OCI-LY3 (cell line): ENCODE results near the gene TOP3B.

Source experiments
- H2AFZ ChIP-seq: fragments of 200-600, 300-600 bp; shearing (Covaris generic); 2 replicates; pipeline ENCODE4 v1.6.0; 2014; ENCODE audit warnings: antibody characterized with exemption, low read depth, low read length
- H3K27ac ChIP-seq: fragments of 200-600, 300-600 bp; sonication (generic); 2 replicates; pipeline ENCODE4 v1.5.1; 2014; ENCODE audit warnings: mild to moderate bottlenecking, low read length, moderate library complexity, mixed read lengths
- H3K27me3 ChIP-seq: fragments of 200-600, 300-600 bp; sonication (generic); 2 replicates; pipeline ENCODE4 v1.6.1; 2014; ENCODE audit warnings: low read depth, low read length, mixed read lengths
- H3K36me3 ChIP-seq: fragments of 200-600, 300-600 bp; sonication (generic); replicated peaks from 2 replicates; pipeline ENCODE3; 2014; ENCODE audit warnings: low read depth, low read length, mixed read lengths
- H3K4me1 ChIP-seq: fragments of 300-600, 200-600 bp; sonication (generic); 2 replicates; pipeline ENCODE4 v1.6.1; 2014; ENCODE audit warnings: low read length, mixed read lengths
- H3K4me2 ChIP-seq: fragments of 200-600, 300-600 bp; sonication (generic); 2 replicates; pipeline ENCODE4 v1.6.1; 2014; ENCODE audit warnings: low read length, mixed read lengths
- H3K4me3 ChIP-seq: fragments of 300-600, 200-600 bp; sonication (generic); 2 replicates; pipeline ENCODE4 v1.5.1; 2014; ENCODE audit warnings: antibody characterized with exemption, mild to moderate bottlenecking, low read length, moderate library complexity
- H3K79me2 ChIP-seq: fragments of 300-600, 200-600 bp; shearing (Covaris generic); 2 replicates; pipeline ENCODE4 v1.6.1; 2014; ENCODE audit warnings: mild to moderate bottlenecking, low read length, mixed read lengths
- H3K9ac ChIP-seq: fragments of 300-600, 200-600 bp; shearing (Covaris generic); 2 replicates; pipeline ENCODE4 v1.6.0; 2014; ENCODE audit warnings: mild to moderate bottlenecking, low read length, moderate library complexity
- H3K9me3 ChIP-seq: fragments of 200-600, 300-600 bp; shearing (Covaris generic); 2 replicates; pipeline ENCODE4 v1.6.1; 2014; ENCODE audit warnings: low read length, mixed read lengths; ENCODE audit not compliant: insufficient read depth
- H4K20me1 ChIP-seq: fragments of 200-600, 300-600 bp; sonication (generic); 2 replicates; pipeline ENCODE4 v1.6.1; 2016; ENCODE audit warnings: low read length, mixed read lengths; ENCODE audit not compliant: insufficient read depth
- CTCF ChIP-seq: fragments of 200-600, 300-600 bp; sonication (generic); IDR thresholded peaks from 2 replicates; pipeline ENCODE4 v1.5.1; 2014; ENCODE audit warnings: antibody characterized with exemption, low read length, low read depth
- EZH2phosphoT487 ChIP-seq: fragments of 200-600 bp; shearing (Covaris generic); IDR thresholded peaks from 2 replicates; pipeline ENCODE4 v1.6.1; 2018; ENCODE audit warnings: antibody characterized with exemption, mixed run types, low read depth

TOP3B gene

GRCh38 chr22:21938071-21938822 is 44.3 kb downstream of the TOP3B start:
- H3K4me2 ChIP-seq = peak overlapping the region; percentile 75
- no peaks in the 10 kb centered on the region for H3K36me3 ChIP-seq
- peaks cover 5% of the 10 kb centered on the region; the same call in 1 of the 2 replicates for H3K4me1 ChIP-seq
- peak overlapping the region; percentile 81 for H3K4me3 ChIP-seq
- no peaks in the 10 kb centered on the region for H4K20me1 ChIP-seq
- peak overlapping the region; percentile 78 for H2AFZ ChIP-seq
- no peaks in the 10 kb centered on the region for H3K9me3 ChIP-seq
- H3K27me3 ChIP-seq = no peaks in the 10 kb centered on the region
- TF ChIP-seq CTCF (peak; percentile 90), EZH2phosphoT487 (no peak)
- H3K27ac ChIP-seq = no peak overlapping the region
- peak overlapping the region; percentile 52 for H3K9ac ChIP-seq
- no peaks in the 10 kb centered on the region for H3K79me2 ChIP-seq

- peak overlapping the region; percentile 15; the same call in 1 of the 2 replicates for H3K9ac ChIP-seq
- H2AFZ ChIP-seq = no peak overlapping the region
- H3K79me2 ChIP-seq = no peaks in the 10 kb centered on the region
- no peaks in the 10 kb centered on the region for H3K27me3 ChIP-seq
- no peaks in the 10 kb centered on the region for H4K20me1 ChIP-seq
- no peaks in the 10 kb centered on the region for H3K36me3 ChIP-seq
- peaks cover 5% of the 10 kb centered on the region; the same call in 1 of the 2 replicates for H3K4me1 ChIP-seq
- peak overlapping the region; percentile 75 for H3K4me2 ChIP-seq
- TF ChIP-seq CTCF = no peak
- no peak for TF ChIP-seq EZH2phosphoT487
- no peak overlapping the region for H3K27ac ChIP-seq
- no peaks in the 10 kb centered on the region for H3K9me3 ChIP-seq
- peak overlapping the region; percentile 81 for H3K4me3 ChIP-seq
These were observed 44.8 kb downstream of the TOP3B start for GRCh38 chr22:21937821-21938070.

- Histone ChIP-seq H3K9me3 (no peaks in the 10 kb centered on the region), H3K4me1 (peaks cover 5% of the 10 kb centered on the region; the same call in 1 of the 2 replicates), H3K4me3 (peak overlapping the region; percentile 81), H3K36me3 (no peaks in the 10 kb centered on the region), H3K4me2 (peak overlapping the region; percentile 75), H4K20me1 (no peaks in the 10 kb centered on the region), H3K27me3 (no peaks in the 10 kb centered on the region), H3K79me2 (no peaks in the 10 kb centered on the region), H2AFZ (no peak overlapping the region), H3K27ac (no peak overlapping the region), H3K9ac (0 out of 2 replicates have a peak overlapping the region, but pooled peaks have one; percentile 15)
- TF ChIP-seq CTCF (no peak), EZH2phosphoT487 (no peak)
These were observed 45.4 kb downstream of the TOP3B start for GRCh38 chr22:21937041-21937820.

GRCh38 chr22:21936151-21936775 is 46.3 kb downstream of the TOP3B start:
- Histone ChIP-seq H3K27ac (no peak overlapping the region), H3K9me3 (no peaks in the 10 kb centered on the region), H3K4me3 (no peak overlapping the region), H3K9ac (no peak overlapping the region), H3K27me3 (no peaks in the 10 kb centered on the region), H3K36me3 (no peaks in the 10 kb centered on the region), H3K4me2 (no peak overlapping the region), H3K79me2 (no peaks in the 10 kb centered on the region), H2AFZ (no peak overlapping the region), H4K20me1 (no peaks in the 10 kb centered on the region), H3K4me1 (peaks cover 5% of the 10 kb centered on the region; the same call in 1 of the 2 replicates)
- no peak for TF ChIP-seq EZH2phosphoT487
- no peak for TF ChIP-seq CTCF
